Activated CD4-positive, alpha-beta T cell treated with anti-CD3 and anti-CD28 coated beads for 1 hour (primary cell): ENCODE data around the gene COLEC12.

Experiments used
- DNase-seq: peaks from one replicate; pipeline ENCODE4 v3.0.0-alpha.2; 2020

The COLEC12 gene

DNA sequence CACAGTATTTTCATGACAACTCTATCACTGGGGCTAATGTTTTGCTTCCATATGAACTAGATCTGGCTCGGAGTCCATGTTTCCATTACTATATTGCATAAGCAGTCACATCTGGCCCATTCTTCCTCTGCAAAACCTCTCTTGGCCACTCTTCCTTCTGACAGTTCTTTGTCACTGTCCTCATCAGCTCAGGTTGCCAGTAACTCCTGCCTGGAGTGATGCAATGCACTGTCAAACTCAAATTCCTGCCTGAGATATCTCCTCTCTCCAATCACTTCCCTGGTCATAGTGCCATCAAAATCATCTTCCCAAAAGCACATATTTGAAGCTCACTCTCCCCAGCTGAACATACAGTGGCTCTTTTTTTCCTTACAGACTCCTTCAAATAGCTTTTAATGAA, 66.1 kb downstream of the COLEC12 start:
- no peak for DNase-seq

DNA sequence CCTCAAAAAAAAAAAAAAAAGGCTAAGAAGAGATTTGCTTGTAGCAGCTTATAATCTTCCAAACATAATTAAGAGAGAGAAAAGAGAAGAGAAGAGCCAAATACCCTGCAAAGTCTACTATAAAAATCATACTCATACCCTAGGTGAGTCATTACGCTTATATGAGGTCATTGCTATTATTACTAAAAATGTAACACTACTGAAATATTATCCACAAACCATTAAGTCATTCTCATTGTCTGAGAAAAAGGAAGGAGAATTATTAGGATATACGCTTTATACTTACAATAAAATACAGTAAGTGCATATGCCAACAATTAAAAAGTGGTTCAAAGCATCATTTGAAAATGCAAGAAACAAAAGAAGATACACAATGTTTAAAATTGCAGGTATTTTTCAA, 66.5 kb downstream of the COLEC12 start:
- no peak for DNase-seq

DNA sequence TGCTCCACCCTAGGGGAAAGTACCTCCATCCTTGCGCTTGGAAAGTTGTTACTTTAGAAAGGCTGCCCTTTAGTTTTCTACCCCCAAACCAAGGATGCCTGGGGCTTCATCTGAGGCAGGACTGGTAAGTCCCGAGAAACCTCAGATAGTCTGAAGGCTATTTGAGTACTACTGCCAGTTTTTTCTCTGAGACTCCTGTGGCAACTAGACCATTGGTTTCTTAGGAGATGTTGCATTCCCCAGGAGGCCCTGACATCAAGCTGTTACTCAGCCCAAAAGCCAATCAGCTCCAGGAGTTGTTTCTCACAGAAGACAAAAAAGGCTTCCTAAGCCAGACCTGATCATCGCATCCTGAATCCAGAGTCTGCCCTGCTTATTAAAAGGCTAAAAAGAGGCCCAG, 67.2 kb downstream of the COLEC12 start:
- DNase-seq, result no peak

DNA sequence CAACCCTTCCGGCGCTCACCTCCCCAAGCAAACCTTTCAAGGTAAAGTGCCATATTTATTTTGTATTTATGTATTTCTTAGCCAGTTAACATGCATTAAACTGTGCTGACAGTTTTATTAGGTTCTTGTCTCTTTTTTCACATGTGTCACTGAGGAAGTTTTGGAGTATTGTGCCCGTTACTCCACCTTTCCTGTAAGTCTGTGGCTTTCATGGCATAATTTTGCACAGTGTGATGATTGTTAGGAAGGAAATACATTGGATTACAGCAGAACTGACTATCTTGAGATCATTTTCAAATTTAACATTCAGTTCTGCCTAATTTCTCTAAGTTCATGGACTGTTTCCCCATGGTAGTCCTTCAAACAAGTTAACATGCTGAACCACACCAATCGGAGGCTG, 67.7 kb downstream of the COLEC12 start:
- no peak for DNase-seq

DNA sequence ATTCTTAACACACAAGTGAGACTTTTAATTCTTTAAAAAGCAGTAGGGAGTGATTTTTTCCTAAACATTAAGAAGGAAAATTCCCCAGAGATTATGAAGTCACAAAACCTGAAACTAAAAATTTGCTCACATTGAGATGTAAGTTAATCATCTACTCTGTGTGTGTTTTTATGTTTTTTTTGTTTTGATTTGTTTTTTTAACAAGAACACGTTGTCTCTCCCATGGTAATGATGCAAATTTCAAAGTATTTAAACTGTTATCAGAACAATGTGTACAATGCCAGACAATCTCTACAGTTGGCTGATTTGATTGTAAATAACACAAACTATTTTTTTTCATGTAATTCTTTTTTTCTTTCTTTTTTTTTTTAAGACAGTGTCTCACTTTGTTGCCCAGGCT, 71.5 kb downstream of the COLEC12 start:
- no peak for DNase-seq

DNA sequence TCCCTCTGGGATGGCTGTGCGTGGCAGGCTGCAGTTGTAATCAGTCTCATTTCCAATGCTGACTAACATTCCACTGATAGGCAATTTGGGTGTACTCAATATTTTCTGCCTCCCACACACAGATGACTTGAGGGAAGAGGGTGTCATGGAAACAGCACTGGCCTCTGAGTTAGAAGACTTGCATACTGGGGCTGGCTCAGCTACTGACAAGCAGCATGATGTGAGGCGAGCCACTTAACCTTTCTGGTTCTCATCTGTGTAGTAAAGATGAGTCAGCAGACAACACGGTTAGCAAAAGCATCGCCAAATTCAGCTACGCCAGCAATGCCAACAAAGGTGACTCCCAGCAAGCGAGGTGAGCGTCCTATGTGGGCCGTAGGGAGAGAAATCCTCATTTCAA, 73.5 kb downstream of the COLEC12 start:
- DNase-seq, result no peak

DNA sequence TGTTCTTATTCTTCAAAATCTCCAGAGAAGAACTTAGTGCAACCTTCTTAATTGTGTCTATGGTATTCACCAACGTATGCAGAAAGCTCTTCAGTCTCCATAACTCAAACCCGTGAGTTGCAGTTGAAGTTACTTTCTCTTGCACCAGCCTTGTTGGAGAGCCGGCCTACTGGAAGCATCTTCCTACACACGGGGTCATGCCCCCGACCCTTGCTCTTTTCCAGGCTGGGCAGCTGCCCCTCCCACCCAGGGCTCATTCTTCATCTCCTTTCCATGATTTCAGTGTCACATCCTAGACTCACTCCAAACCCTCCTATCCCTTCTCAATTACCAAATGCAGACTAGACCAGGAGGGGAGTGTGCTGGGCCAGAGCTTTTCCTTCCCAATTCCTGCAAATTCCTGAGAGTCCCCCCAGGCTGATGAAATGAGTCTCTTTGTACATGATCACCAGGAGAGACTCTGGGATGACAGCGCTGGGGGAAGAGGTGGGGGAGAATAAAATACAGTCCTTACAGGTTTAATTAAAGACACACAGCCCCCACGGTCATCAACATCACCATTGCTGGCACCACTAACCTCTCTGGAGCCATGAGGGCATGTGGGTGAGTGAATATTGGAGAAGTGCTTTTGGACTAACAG, 75.3 kb downstream of the COLEC12 start:
- DNase-seq, result no peak

DNA sequence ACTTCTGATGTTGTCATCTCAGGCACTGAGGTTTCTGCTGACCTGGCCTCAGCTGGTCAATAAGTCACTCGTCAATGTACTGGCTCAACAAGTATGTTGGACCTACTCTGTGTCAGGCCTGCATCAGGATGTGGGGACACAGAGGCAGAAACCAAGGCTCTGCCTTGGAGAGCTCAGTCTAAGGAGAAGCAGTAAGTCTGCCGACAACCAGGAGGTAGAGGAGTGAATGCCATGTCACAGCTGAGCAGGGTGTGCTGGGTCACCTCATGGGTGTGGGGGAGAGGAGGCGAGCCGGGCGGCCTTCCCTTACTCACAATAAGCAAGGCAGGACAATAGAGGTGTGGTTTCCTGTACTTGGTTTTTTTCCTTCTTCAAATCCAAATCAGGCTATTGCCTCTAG, 75.8 kb downstream of the COLEC12 start:
- DNase-seq, result no peak

DNA sequence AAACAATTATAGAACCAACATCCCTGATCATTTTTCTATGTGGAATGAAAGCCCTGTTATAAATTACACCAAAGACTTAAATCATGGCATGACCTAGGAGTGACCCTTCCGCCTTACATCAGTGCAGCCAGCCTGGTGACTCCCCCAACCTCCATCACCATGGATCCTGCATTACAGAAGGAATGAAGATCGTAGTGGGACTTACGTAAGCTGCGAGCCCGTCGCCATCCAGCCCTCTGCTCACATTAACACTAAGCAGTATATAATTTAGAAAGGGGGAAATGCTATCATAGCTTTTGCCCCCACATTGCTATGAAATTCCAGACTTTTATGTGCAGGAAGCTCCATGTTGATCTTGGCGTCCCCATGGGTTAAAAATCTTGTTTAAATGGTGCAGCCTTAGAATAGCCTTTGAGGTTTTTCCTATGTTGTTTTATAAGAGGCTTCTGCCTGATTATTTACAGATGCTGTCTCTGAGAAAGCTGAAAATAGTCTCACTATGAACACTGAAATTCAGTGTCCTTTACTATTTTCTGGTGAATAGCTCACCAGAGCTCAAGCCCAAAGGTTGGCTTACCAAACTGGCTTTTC, 76.3 kb downstream of the COLEC12 start:
- no peak for DNase-seq

DNA sequence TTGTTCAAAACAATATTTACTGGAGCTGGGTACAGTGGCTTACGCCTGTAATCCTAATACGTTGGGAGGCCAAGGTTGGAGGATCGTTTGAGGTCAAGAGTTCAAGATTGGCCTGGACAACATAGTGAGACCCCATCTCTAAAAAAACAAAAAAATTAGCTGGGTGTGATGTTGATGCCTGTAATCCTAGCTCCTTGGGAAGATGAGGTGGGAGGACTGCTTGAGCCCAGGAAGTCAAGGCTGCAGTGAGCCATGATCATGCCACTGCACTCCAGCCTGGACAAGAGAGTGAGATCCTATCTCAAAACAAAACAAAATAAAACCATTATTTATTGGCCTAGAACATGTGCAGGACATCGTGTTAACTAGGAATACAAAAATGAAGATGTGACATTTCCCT, 77.5 kb downstream of the COLEC12 start:
- DNase-seq, result no peak

DNA sequence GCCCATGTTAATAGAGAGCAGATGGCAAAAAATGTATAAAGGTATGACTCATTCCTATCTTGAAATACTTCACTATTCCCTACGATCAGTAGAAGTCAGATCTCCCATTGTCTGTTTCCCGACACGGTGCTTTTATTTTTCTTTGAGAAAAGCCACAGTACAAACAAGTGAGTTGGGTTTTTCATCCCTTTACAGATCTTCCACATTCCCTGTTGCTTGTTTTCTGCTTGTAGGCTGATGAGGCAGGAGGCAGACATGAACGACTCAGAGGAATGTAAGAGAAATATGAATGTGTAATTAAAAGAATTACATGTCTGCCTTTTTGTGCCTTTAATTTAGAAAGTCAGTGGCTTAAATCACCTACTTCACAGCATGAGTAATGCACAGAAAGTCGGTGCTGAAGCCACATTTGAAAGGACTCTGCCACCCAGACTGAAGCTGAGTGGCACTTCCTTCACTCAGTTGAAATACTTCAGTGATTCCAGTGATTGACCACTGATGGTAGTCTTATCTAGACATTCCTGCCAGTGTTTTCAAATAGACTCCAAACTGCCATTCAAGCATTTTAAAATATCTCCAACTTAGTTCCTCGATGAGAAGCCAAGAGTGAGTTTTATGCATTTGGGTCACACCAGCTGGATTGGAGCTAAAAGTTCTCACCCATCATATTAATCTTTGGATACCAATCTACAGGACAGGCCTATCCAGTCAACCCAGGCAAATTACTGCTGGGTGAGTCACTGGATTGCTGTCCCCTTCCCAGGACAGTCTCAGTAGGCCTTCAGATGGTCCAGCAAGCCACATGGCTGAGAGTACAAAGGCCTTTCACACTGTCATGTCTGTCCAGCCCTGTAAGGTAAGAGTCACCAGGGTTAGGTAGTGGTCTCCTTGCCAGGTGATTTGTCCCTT, 79.0 kb downstream of the COLEC12 start:
- no peak for DNase-seq

DNA sequence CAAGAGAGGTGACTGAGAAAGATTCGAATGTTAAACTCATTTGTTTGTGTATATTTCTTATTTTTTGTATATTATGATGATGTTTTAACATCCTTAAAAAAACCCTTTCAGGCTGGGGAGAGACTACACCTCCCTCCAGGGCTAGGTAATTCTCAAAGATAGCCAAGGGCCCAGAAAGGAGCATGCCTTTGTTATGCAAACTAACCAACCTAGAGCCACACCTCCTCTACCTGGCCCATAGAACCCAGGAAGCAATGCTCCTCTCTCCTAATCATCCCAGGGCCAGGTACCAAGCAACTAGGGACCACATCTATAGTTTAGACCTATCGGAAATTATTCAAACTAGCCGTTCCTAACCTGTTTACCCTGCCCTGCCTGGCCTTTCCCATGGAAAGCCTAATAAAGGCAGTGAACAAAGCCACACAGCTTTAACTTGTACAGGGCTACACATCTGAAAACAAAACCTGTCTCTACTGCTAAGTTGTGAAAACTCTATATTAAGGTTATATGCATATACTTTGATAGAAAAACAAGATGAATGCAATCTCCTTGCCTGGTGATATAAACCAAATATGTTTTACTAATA, 79.7 kb downstream of the COLEC12 start:
- no peak for DNase-seq

DNA sequence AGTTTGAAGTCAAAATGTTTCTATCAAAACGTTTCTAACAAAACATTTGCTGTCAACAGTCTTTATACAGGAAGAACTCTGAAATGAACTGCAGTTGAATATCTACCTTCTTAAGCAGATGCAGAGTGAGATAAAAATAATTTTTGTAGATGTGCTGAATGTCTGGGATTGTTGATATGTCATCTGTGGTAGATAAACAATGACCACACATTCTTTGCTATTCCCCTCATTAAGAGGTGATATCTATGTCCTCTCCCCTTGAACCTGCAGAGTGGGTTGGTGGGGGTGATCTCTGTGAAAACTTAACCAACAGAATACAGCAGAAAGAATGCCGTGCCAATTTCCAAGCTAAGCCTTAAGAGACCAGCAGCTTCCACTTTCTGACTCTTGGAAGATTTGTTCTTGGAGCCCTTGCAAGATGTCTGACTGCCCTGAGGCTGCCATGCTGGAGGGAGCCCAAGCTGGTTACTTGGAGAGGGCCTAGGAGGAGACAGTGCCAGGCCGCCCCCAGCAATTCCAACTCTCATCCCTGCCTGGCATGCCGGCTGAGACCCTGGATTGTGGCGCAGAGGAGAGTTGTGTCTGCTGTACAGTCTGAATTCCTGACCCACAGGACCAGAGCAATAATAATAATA, 80.8 kb downstream of the COLEC12 start:
- DNase-seq, result no peak

DNA sequence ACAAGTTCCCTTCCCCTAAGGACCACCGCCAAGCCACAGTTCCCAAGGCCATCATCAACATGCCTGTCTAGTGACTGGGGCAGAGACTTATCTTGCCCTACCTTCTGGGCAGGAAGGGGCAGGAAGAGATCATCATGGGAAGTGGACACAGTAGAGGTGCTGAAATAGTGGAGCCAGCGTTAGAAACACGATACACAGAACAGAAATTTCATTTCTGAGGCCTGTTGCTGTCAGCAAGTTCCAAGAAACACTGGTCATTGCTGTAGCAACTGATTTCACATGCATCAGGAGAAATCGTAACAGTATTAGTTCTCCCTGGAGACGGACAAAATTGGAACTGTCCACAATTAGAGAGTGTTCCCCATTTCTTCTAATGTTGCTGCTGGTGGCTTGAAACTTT, 83.0 kb downstream of the COLEC12 start:
- DNase-seq, result no peak

DNA sequence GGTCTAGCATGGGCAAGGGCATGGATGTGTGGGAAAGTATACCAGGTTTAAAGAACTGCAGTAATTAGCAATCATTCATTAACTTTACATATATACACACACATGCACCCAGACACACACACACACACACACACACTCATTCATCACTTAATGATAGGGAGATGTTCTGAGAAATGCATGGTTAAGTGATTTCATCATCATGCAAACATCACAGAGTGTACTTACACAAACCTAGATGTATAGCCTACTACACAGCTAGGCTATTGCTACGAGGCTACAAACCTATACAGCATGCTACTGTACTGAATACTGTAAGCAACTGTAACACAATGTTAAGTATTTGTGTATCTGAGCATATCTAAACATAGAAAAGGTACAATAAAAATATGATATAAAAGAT, 83.6 kb downstream of the COLEC12 start:
- DNase-seq, result no peak

DNA sequence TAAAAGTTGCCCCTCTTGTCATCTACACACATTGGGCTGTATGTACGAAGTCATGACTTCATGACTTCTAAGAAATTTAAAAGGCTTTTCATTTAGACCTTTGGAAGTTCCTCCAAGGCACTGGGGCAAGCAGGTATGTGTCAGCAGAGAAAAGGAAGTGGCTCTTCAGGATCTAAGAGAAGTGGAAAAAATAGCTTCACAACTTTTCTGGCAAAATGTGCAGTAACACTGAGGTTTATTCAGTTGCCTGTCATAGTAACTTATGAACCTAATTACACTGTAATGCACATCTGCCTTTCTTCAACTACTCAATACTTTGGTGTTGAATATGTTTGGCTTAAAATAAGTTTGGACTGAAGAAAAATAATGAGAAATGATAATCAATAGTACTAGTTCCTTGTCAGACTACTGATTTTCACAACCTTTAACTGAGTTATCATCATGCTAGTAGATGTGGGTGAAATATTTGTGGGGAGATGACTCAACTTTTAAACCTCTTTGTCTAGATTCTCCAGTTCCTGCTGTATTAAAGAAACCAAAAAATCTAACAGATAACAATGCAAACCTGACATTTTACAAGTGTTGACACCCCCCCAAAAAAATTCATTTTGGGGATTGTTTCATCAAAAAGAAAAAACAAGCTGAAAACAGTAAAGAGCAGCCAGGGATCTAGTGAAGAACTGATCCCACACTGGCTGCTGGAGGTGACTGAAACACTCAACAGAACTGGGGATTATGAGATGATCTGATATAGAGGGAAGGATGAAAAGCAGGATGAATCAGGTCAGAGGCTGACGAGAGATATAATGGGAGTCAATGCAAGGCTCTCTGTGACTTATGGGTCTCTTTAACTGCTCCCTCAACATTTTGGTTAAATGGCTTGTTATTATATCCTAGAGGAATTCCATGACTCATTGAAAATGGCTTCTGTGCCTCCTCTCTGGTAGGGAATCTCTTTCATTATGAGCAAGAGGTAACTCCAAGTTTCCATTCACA, 84.6 kb downstream of the COLEC12 start:
- no peak for DNase-seq

DNA sequence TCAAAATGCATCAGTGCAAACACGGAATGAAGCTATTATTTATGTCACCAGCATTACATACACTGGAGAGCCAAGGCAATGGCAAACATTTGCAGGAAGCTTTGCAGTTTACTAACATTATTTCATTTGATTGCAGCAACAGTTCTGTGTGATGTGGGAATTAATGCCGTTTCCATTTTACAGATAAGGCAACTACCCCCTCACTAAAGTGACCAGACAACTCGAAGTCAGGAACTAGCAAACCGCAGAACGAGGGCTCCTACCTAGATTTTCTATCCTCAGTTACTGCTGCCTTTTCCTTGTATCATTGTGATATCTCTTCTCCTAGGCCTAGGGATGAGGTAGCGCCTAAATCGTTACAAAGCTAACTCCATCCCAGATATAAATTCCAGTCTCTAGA, 85.5 kb downstream of the COLEC12 start:
- DNase-seq, result no peak

DNA sequence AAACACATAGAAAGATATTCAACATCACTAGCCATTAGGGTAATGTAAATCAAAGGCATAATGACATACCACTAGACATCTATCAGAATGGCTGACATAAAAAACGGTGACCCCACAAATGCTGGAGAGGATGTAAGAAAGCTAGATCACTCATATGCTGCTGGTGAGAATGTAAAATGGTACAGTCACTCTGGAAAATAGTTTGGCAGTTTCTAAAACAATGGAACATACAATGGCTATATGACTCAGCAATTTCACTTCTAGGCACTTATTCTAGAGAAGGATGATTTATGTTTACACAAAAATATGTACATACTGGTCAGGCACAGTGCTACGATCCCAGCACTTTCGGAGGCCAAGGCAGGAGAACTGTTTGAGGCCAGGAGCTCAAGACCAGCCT, 87.3 kb downstream of the COLEC12 start:
- DNase-seq, result no peak

DNA sequence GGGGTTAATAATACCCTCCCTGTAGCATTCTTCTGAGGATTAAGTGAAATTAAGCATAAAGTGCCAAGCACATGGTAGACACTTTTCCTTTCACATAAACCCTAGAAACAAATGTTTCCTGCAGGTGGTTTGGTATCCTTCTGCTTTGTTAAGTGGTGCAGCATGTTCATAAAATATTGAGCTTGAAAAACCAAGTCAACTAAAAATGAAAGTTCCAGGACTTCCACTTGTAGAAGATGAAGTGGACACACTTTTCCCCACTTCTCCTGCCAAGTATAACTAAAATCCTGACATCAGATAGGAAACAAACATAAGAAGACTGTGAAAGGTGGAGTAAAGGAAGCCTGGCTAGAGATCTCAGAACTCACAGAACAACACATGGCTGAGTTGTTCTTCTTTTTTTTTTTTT, 90.5 kb downstream of the COLEC12 start:
- DNase-seq, result no peak

DNA sequence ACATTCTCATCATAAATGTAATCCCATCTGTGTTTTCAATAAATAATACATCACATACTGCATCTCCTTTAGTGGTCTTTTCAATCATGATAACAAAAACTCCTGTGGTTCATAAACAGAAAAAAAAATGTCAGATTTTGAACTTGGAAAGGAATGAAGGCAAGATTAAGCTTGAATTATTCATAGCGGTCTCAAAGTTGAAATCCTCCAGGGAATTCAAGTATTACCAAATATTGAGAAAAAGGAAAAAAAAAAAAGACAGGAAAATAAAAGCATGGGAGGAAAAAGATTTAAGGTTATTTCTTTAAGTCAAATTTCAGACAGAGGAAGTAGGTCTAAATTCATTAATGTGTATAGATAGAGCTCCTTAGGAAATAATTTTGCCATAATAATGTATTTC, 92.1 kb downstream of the COLEC12 start:
- DNase-seq, result no peak

DNA sequence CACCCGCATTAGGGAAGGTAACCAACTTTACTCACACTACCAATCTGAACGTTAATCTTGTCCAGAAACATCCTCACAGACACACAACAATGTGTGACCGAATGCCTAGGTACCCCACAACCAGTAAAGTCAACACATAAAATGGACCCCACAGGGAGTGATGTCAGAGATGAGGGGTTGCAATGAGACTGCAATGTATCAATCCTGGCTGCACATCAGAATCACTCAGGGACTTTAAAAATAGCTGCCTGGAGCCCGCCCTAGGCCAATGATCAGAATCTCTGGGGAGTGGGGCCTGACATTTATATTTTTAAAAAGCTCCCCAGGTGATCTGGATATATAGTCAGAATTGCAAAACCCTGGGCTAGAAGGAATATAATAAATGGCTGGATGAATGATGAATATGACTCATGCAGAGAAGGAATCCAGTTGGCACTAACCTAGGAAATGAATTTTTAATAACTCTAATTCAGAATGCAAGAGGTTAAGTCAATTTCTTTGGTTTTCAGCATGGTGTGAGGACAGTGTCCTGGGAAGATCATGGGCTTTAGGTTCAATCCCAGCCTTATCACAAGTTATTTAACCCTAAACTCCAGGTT, 92.8 kb downstream of the COLEC12 start:
- DNase-seq, result no peak

DNA sequence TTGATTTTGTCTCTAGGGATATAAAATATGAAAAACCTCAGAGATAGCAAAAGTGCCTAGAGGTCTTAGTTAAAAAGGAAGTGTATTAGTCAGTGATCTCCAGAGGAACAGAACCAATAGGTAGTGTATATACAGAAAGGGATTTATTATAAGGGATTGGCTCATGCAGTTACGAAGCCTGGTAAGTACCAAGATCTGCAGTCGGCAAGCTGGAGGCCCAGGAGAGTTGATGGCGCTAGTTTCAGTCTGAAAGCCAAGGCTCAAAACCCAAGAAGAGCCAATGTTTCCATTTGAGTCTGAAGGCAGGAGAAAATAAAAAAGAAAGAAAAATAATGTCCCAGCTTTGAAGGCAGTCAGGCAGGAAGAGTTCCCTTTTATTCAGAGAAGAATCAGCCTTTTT, 93.3 kb downstream of the COLEC12 start:
- no peak for DNase-seq
